ENCODE results near the gene POGLUT2. TPM values are rescaled to one million over a fixed set of nuclear protein-coding genes. Genes with fewer than 3 reads are reported as not detected.

The POGLUT2 gene
- total RNA-seq, 2 experiments from 2014 or later, result not detected

- H3K27ac ChIP-seq (ENCODE audit: low read depth in 1 of 2, low read length in 2 of 2), result no peak overlapping the region
- ChIA-PET CTCF (no interaction called here), POLR2A (interaction anchor here (4.4 to 5.6 kb wide), 2 partner anchors 75 to 177 kb away, joined by 75 to 95 read pairs; partner anchors contain the start of genes ERCC5 and TPP2)
- Mint-ChIP-seq H3K27ac (peak overlapping the region; percentile 6), H3K4me3 (peak overlapping the region; percentile 97), H3K36me3 (ENCODE audit: low read depth) (peaks cover 4% of the 10 kb centered on the region), H3K4me1 (ENCODE audit: low read depth) (peaks cover 43% of the 10 kb centered on the region), H3K9me3 (no peaks in the 10 kb centered on the region), H3K27me3 (no peaks in the 10 kb centered on the region)
- no peaks in the 10 kb centered on the region for H3K36me3 ChIP-seq (ENCODE audit: insufficient read depth, low read length)
- intact Hi-C loops (cut with DNase I, micrococcal nuclease), result loop anchor here (2.0 to 10.0 kb wide), 7 partner anchors 29 to 380 kb away; partner anchors contain the start of gene TPP2 (in 2 of the 2)
- H3K9me3 ChIP-seq (ENCODE audit: control insufficient read depth in 1 of 2, insufficient read depth in 1 of 2, low read length in 2 of 2), result no peaks in the 10 kb centered on the region
- DNase-seq, result no peak
- H3K4me3 ChIP-seq (ENCODE audit: low read length), result no peak overlapping the region
- H3K27me3 ChIP-seq (ENCODE audit: control insufficient read depth in 1 of 2, insufficient read depth in 2 of 2, low read length in 2 of 2), result no peaks in the 10 kb centered on the region
- no peak for TF ChIP-seq CTCF (IDR thresholded peaks at IDR 0.05)
- ATAC-seq (ENCODE audit: poor library complexity), result no peak
- H3K4me1 ChIP-seq (ENCODE audit: insufficient read depth, low read length), result peaks cover 20% of the 10 kb centered on the region
Measured at GRCh38 chr13:102772042-102772425, 26.7 kb downstream of the POGLUT2 start.

DNA sequence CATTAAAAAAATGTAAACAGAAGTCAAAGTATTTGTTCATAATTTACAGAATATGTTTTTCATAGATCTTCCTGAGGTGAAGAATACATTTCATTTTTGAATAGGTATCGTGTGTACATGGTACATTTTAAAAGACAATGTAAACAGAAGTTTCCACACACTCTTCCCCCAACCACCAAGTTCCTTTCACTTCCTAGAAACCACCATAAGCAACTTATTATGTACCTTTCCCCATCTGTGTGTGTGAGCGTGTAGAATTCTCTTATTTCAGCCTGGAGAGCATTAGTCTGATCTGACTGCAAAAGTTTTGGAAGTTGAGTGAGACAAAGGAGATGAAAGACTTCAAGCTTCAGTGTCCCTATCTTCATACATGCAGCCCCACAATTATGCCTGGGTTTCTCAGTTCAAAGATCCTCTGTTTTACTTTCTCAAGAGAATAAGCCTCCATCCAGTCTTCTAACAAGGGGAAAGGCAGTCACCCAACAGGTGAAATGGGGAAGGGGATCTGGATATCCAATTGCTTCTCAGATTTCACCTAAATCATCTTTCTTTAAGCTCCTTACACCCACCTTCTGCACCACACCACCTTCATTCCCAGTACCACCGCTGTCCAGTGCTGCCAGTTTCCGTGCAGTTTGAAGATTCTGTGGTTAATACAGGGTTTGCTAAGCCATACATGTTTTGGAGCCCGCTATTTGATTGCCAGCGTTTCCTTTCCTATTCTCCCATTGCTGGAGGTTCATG, 27.3 kb downstream of the POGLUT2 start:
- TF ChIP-seq CTCF (IDR thresholded peaks at IDR 0.05), result no peak
- Histone ChIP-seq H3K9me3 (ENCODE audit: control insufficient read depth in 1 of 2, insufficient read depth in 1 of 2, low read length in 2 of 2) (no peaks in the 10 kb centered on the region), H3K36me3 (ENCODE audit: insufficient read depth, low read length) (no peaks in the 10 kb centered on the region), H3K4me3 (ENCODE audit: low read length) (no peak overlapping the region), H3K4me1 (ENCODE audit: insufficient read depth, low read length) (peaks cover 20% of the 10 kb centered on the region), H3K27ac (ENCODE audit: low read depth in 1 of 2, low read length in 2 of 2) (no peak overlapping the region), H3K27me3 (ENCODE audit: control insufficient read depth in 1 of 2, insufficient read depth in 2 of 2, low read length in 2 of 2) (no peaks in the 10 kb centered on the region)
- H3K9me3 Mint-ChIP-seq, result no peaks in the 10 kb centered on the region
- ATAC-seq (ENCODE audit: poor library complexity), result no peak
- H3K27me3 Mint-ChIP-seq, result no peaks in the 10 kb centered on the region
- H3K36me3 Mint-ChIP-seq (ENCODE audit: low read depth), result peaks cover 4% of the 10 kb centered on the region
- peak in 1 of 14 experiments; percentile 5 for DNase-seq
- peak overlapping the region; percentile 97 for H3K4me3 Mint-ChIP-seq
- peak overlapping the region; percentile 6 for H3K27ac Mint-ChIP-seq
- intact Hi-C loops (cut with DNase I, micrococcal nuclease), result loop anchor here (2.0 to 10.0 kb wide), 7 partner anchors 29 to 379 kb away; partner anchors contain the start of gene TPP2 (in 2 of the 2)
- POLR2A ChIA-PET, result interaction anchor here (5.6 kb wide), 1 partner anchor 177 kb away, joined by 95 read pairs; the partner anchor contains the start of gene TPP2
- H3K4me1 Mint-ChIP-seq (ENCODE audit: low read depth), result peaks cover 43% of the 10 kb centered on the region
- CTCF ChIA-PET, result no interaction called here

DNA sequence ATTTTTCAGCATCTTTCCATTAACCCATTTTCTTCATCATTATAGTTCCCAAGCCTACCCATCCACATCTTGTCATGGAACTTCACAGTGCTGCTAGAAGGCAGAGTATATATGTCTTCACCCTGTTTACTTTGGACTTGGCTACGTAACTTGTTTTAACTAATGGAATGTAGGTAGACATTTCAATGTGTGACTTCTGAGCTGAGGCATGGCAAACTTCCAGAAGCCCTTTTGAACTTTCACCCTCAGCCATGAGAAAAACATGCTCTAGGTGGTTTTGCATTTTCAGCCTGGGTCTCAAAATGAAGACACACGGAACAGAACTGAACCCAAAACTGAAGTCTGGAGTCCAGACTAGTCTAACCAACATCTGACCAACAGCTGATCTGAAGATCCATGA, 28.3 kb downstream of the POGLUT2 start:
- H3K9me3 Mint-ChIP-seq, result no peaks in the 10 kb centered on the region

More for the DNA sequence above, 28.3 kb downstream of the POGLUT2 start:
- Histone ChIP-seq H3K9me3 (ENCODE audit: control insufficient read depth in 1 of 2, insufficient read depth in 1 of 2, low read length in 2 of 2) (no peaks in the 10 kb centered on the region), H3K4me3 (ENCODE audit: low read length) (no peak overlapping the region), H3K27me3 (ENCODE audit: control insufficient read depth in 1 of 2, insufficient read depth in 2 of 2, low read length in 2 of 2) (no peaks in the 10 kb centered on the region), H3K36me3 (ENCODE audit: insufficient read depth, low read length) (no peaks in the 10 kb centered on the region), H3K27ac (ENCODE audit: low read depth in 1 of 2, low read length in 2 of 2) (no peak overlapping the region), H3K4me1 (ENCODE audit: insufficient read depth, low read length) (peaks cover 20% of the 10 kb centered on the region)
- TF ChIP-seq CTCF (IDR thresholded peaks at IDR 0.05), result no peak
- Mint-ChIP-seq H3K4me3 (no peak overlapping the region), H3K27me3 (no peaks in the 10 kb centered on the region), H3K36me3 (ENCODE audit: low read depth) (peaks cover 4% of the 10 kb centered on the region), H3K27ac (no peak overlapping the region), H3K4me1 (ENCODE audit: low read depth) (peaks cover 43% of the 10 kb centered on the region)
- ATAC-seq (ENCODE audit: poor library complexity), result no peak
- DNase-seq, result no peak
- intact Hi-C loops (cut with DNase I, micrococcal nuclease), result loop anchor here (1.0 to 10.0 kb wide), 5 partner anchors 86 to 378 kb away; partner anchors contain the start of gene TPP2 (in 1 of the 2)
- CTCF ChIA-PET, result interaction anchor here (0.6 kb wide), 1 partner anchor 30 kb away, joined by 4 read pairs; no protein-coding TSS in a partner anchor
- POLR2A ChIA-PET, result no interaction called here
